ENCODE measurements around the gene ADGRG3. TPM values are rescaled to one million over a fixed set of nuclear protein-coding genes. Genes with fewer than 3 reads are reported as not detected.

The ADGRG3 gene
- total and polyA plus RNA-seq, 2 of the 8 experiments (the other 6 are each of a cell fraction or from before 2014, with no cell fraction given): 0.28 to 0.98 TPM

DNA sequence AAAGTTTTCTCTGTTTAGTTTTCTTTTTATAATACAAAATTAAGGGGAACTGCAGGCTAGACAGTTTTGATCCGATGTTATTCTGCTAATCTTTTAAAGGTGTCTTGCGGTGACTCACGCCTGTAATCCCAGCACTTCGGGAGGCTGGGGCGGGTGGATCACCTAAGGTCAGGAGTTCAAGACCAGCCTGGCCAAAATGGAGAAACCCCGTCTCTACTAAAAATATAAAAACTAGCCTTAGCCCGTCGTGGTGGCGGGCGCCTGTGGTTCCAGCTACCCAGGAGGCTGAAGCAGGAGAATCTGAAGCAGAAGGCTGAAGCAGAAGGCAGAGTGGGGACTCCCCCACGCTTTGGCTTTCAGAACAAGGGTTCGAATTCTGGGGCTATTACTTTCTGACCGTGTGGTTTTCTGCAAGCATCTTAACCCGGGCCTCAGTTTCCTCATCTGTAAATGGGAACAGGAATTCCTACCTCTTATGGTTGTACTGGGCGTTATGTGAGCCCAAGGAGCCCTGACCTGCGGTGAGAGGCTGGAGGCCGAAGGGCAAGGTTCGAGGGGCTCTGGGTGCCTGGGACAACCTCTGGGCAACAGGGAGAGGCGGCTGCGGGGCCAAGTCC lies 66.3 kb downstream of the ADGRG3 start:
- Histone ChIP-seq H3K56ac (replicated peaks; ENCODE audit: insufficient read length, low read depth, low read length) (peak overlapping the region; percentile 62), H2AFZ (ENCODE audit: low read length) (no peak overlapping the region; the same call in 1 of the 2 replicates), H4K91ac (replicated peaks; ENCODE audit: insufficient read length, low read length) (no peak overlapping the region), H4K5ac (ENCODE audit: insufficient read length, low read depth, low read length) (peak overlapping the region; percentile 31), H3K23me2 (ENCODE audit: low read depth, low read length) (peaks cover 22% of the 10 kb centered on the region; the same call in 1 of the 2 replicates), H3K27me3 (replicated peaks in 1 of 4; ENCODE audit: control insufficient read depth in 3 of 4, extremely low read depth in 1 of 4, insufficient read depth in 3 of 4, low read length in 3 of 4) (no peaks in the 10 kb centered on the region; a peak in 1 of 7 replicates), H3K9me3 (ENCODE audit: insufficient read depth in 2 of 2, low read depth in 1 of 2, low read length in 1 of 2) (no peaks in the 10 kb centered on the region; a peak in 1 of 4 replicates), H2BK5ac (ENCODE audit: low read depth, low read length) (peak overlapping the region; percentile 90), H3K27ac (ENCODE audit: low read depth, low read length) (peak overlapping the region; percentile 89), H3K9ac (replicated peaks in 1 of 4; ENCODE audit: extremely low read depth in 1 of 4, low read depth in 3 of 4, low read length in 3 of 4) (peak overlapping the region in 3 of 4 experiments; percentile 88 to 98 (median 91); a peak in 6 of 7 replicates), H4K8ac (ENCODE audit: extremely low read depth, insufficient read depth, low read length) (peak overlapping the region; percentile 93; the same call in 1 of the 2 replicates), H3K4me1 (replicated peaks in 1 of 4; ENCODE audit: control insufficient read depth in 3 of 4, insufficient read depth in 4 of 4, low read length in 3 of 4) (peaks cover 0 to 15% (median 4%) of the 10 kb centered on the region in 4 experiments; a peak in 6 of 7 replicates), H3K4me3 (ENCODE audit: extremely low read depth in 1 of 4, insufficient read depth in 2 of 4, low read depth in 3 of 4, low read length in 4 of 4) (peak overlapping the region; percentile 73 to 93 (median 86)), H2AK5ac (ENCODE audit: low read depth, low read length) (0 out of 2 replicates have a peak overlapping the region, but pooled peaks have one; percentile 53), H2BK20ac (ENCODE audit: low read length) (no peak overlapping the region), H2BK120ac (replicated peaks; ENCODE audit: low read depth, low read length) (no peak overlapping the region), H4K20me1 (replicated peaks in 1 of 2; ENCODE audit: control insufficient read depth in 1 of 2, insufficient read depth in 2 of 2, low read length in 2 of 2) (no peaks in the 10 kb centered on the region), H3K79me2 (ENCODE audit: control insufficient read depth in 1 of 2, insufficient read depth in 2 of 2, low read length in 2 of 2) (no peaks in the 10 kb centered on the region; a peak in 1 of 4 replicates), H3K23ac (ENCODE audit: insufficient read length) (no peak overlapping the region), H3K79me1 (ENCODE audit: low read depth, low read length) (no peaks in the 10 kb centered on the region), H3K4me2 (ENCODE audit: insufficient read depth in 1 of 2, low read depth in 2 of 2, low read length in 2 of 2) (peak overlapping the region; percentile 65 to 78), H3K36me3 (ENCODE audit: control insufficient read depth in 2 of 4, insufficient read depth in 4 of 4, low read length in 3 of 4) (peaks cover 0 to 5% (median 0%) of the 10 kb centered on the region in 4 experiments; a peak in 3 of 8 replicates), H3K18ac (ENCODE audit: extremely low read depth, low read length) (peak overlapping the region; percentile 85), H2BK15ac (ENCODE audit: low read length) (no peak overlapping the region), H3K14ac (ENCODE audit: insufficient read length) (no peak overlapping the region), H3K4ac (replicated peaks; ENCODE audit: insufficient read length, low read depth, low read length) (peak overlapping the region; percentile 36), H2BK12ac (ENCODE audit: low read depth, low read length) (peak overlapping the region; percentile 39; the same call in 1 of the 2 replicates)
- POLR2A ChIA-PET (ENCODE audit: partially characterized antibody): interaction anchor here (0.6 to 4.2 kb wide), 18 partner anchors 9 to 159 kb away, joined by 3 to 22 read pairs (median 4); partner anchors contain the start of gene ADGRG3
- FAIRE-seq: no peak
- WGBS, 2 experiments (ENCODE audit: extremely low coverage in 1 of 2, insufficient coverage in 1 of 2, insufficient read length in 1 of 2, insufficient replicate concordance in 2 of 2, low coverage in 1 of 2, low lambda C conversion rate in 2 of 2, missing lambda C conversion rate in 1 of 2): 71% methylated on average over 20 of the region's 20 CpGs; no CpG with 5 or more reads in 1 of the 2 experiments
- CTCF ChIA-PET (ENCODE audit: partially characterized antibody): interaction anchor here (1.0 to 2.8 kb wide), 9 partner anchors 10 to 172 kb away, joined by 3 to 24 read pairs (median 4); no protein-coding TSS in a partner anchor
- DNase-seq (ENCODE audit: low read depth in 1 of 2, low spot score in 2 of 2): no peak
- TF ChIP-seq MAFK (IDR thresholded peaks at IDR 0.05; ENCODE audit: low read depth, low read length) (no peak), SAP30 (IDR thresholded peaks at IDR 0.05; ENCODE audit: insufficient read depth, insufficient replicate concordance, low read length) (no peak), TCF12 (IDR thresholded peaks at IDR 0.05; ENCODE audit: low read depth, low read length) (no peak), BCL11A (IDR thresholded peaks at IDR 0.05; ENCODE audit: low read depth in 2 of 2, low read length in 2 of 2) (no peak), KDM4A (IDR thresholded peaks at IDR 0.05; ENCODE audit: low read depth, low read length, severe bottlenecking) (no peak), SIN3A (conservative IDR thresholded peaks at IDR 0.05 in 1 of 2, IDR thresholded peaks at IDR 0.05 in 1 of 2; ENCODE audit: low read depth in 1 of 2, low read length in 2 of 2) (no peak), RXRA (IDR thresholded peaks at IDR 0.05; ENCODE audit: insufficient read depth, low read depth, low read length) (no peak), EGR1 (IDR thresholded peaks at IDR 0.05; ENCODE audit: borderline replicate concordance, low read depth, low read length) (no peak), TBP (IDR thresholded peaks at IDR 0.05; ENCODE audit: low read depth, low read length) (no peak), SIRT6 (IDR thresholded peaks at IDR 0.05; ENCODE audit: low read length) (no peak)
- TF ChIP-seq, protein P1, sequence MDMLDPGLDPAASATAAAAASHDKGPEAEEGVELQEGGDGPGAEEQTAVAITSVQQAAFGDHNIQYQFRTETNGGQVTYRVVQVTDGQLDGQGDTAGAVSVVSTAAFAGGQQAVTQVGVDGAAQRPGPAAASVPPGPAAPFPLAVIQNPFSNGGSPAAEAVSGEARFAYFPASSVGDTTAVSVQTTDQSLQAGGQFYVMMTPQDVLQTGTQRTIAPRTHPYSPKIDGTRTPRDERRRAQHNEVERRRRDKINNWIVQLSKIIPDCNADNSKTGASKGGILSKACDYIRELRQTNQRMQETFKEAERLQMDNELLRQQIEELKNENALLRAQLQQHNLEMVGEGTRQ (IDR thresholded peaks at IDR 0.05; ENCODE audit: low read length): no peak
